Vagina (tissue), 2 donors: ENCODE data around the gene TPM4. TPM values are rescaled to one million over a fixed set of nuclear protein-coding genes. Genes with fewer than 3 reads are reported as not detected.

Source experiments
- DNase-seq, 2 donors: peaks; one replicate each; pipeline ENCODE4 v3.0.0-alpha.2; 2017; ENCODE audit errors: extremely low spot score in 2 of 2
- H3K27ac ChIP-seq: fragments of 200-600 bp; sonication (generic); one replicate; pipeline ENCODE4 v1.5.1; 2019
- H3K27me3 ChIP-seq: fragments of 200-600 bp; sonication (generic); one replicate; pipeline ENCODE4 v1.5.1; 2019
- H3K36me3 ChIP-seq, 2 donors: fragments of 200-600 bp; sonication (generic); one replicate each; pipeline ENCODE4 v1.5.1; 2017 to 2019
- H3K4me1 ChIP-seq: fragments of 200-600 bp; sonication (generic); one replicate; pipeline ENCODE4 v1.5.1; 2019
- H3K4me3 ChIP-seq, 2 donors: fragments of 200-600 bp; sonication (generic); 1 replicate in 1 of 2; 2 replicates in 1 of 2; pipeline ENCODE4 v1.5.1; 2016 to 2019
- H3K9me3 ChIP-seq: fragments of 200-600 bp; sonication (generic); one replicate; pipeline ENCODE4 v1.5.1; 2019
- CTCF ChIP-seq, 3 experiments: fragments of 450-650 bp in 2 of 3; fragments of 200-600 bp in 1 of 3; sonication (generic) in 1 of 3; IDR thresholded peaks; one replicate each; pipeline ENCODE4 v1.5.1; 2017 to 2019; ENCODE audit warnings: antibody characterized with exemption in 3 of 3, mild to moderate bottlenecking in 2 of 3, moderate library complexity in 2 of 3
- POLR2A ChIP-seq, 2 donors: fragments of 450-650 bp; IDR thresholded peaks; one replicate each; pipeline ENCODE4 v1.6.1; 2017; ENCODE audit warnings: antibody characterized with exemption in 2 of 2, mild to moderate bottlenecking in 2 of 2, moderate library complexity in 2 of 2
- POLR2AphosphoS5 ChIP-seq, 2 donors: sonication (generic); formaldehyde crosslinking; IDR thresholded peaks; one replicate each; pipeline ENCODE4 v1.9.0; 2017; ENCODE audit warnings: antibody characterized with exemption in 2 of 2, mild to moderate bottlenecking in 2 of 2, low read depth in 1 of 2; ENCODE audit not compliant: insufficient read depth in 1 of 2
- intact Hi-C: fragments of 100-400 bp; cut with DNase I; formaldehyde crosslinking; loops from one replicate; pipeline ENCODE4 v1.15.1; 2023
- total RNA-seq: library from RNA; depleted of rRNA; stranded (reverse); fragments of >200 nt; gene quantifications from one replicate; pipeline ENCODE4 v1.2.3, GENCODE V29; 2016

The TPM4 gene
- total RNA-seq, 1 donor from 2014 or later: 409 TPM

- Histone ChIP-seq H3K4me3 (no peak overlapping the region), H3K27ac (no peak overlapping the region), H3K4me1 (peaks cover 22% of the 10 kb centered on the region), H3K27me3 (no peaks in the 10 kb centered on the region), H3K9me3 (no peaks in the 10 kb centered on the region), H3K36me3 (peaks cover 0 to 98% of the 10 kb centered on the region in 2 donors)
- DNase-seq: no peak
- intact Hi-C loops: no loop called here
- TF ChIP-seq POLR2AphosphoS5 (IDR thresholded peaks at IDR 0.05; ENCODE audit: insufficient read depth in 1 of 2, low read depth in 1 of 2) (peak in 1 of 2 donors; percentile 39), POLR2A (IDR thresholded peaks at IDR 0.05) (no peak)
Measured at GRCh38 chr19:16091546-16092475, 15.5 kb downstream of the TPM4 start.

- TF ChIP-seq POLR2AphosphoS5 (IDR thresholded peaks at IDR 0.05; ENCODE audit: insufficient read depth in 1 of 2, low read depth in 1 of 2) (no peak), POLR2A (IDR thresholded peaks at IDR 0.05) (no peak), CTCF (IDR thresholded peaks at IDR 0.05) (no peak)
- H3K4me1 ChIP-seq: peaks cover 35% of the 10 kb centered on the region
- H3K9me3 ChIP-seq: no peaks in the 10 kb centered on the region
- intact Hi-C loops: no loop called here
- no peak for DNase-seq
- H3K4me3 ChIP-seq: no peak overlapping the region
- H3K27me3 ChIP-seq: no peaks in the 10 kb centered on the region
- no peak overlapping the region for H3K27ac ChIP-seq
- H3K36me3 ChIP-seq: peaks cover 5 to 98% of the 10 kb centered on the region in 2 donors
Measured at GRCh38 chr19:16094360-16095070, 18.2 kb downstream of the TPM4 start.

GRCh38 chr19:16095071-16095571, 18.8 kb downstream of the TPM4 start:
- H3K4me1 ChIP-seq: peaks cover 35% of the 10 kb centered on the region
- intact Hi-C loops: no loop called here
- no peaks in the 10 kb centered on the region for H3K27me3 ChIP-seq
- no peaks in the 10 kb centered on the region for H3K9me3 ChIP-seq
- no peak for TF ChIP-seq POLR2AphosphoS5 (IDR thresholded peaks at IDR 0.05; ENCODE audit: insufficient read depth in 1 of 2, low read depth in 1 of 2)
- no peak for DNase-seq
- H3K36me3 ChIP-seq: peaks cover 5 to 98% of the 10 kb centered on the region in 2 donors
- H3K4me3 ChIP-seq: no peak overlapping the region
- H3K27ac ChIP-seq: no peak overlapping the region

- Histone ChIP-seq H3K4me3 (no peak overlapping the region), H3K27ac (peak overlapping the region; percentile 32), H3K36me3 (peaks cover 5 to 96% of the 10 kb centered on the region in 2 donors), H3K9me3 (no peaks in the 10 kb centered on the region), H3K4me1 (peaks cover 35% of the 10 kb centered on the region), H3K27me3 (no peaks in the 10 kb centered on the region)
- intact Hi-C loops: no loop called here
- no peak for DNase-seq
- TF ChIP-seq POLR2A (IDR thresholded peaks at IDR 0.05) (no peak), POLR2AphosphoS5 (IDR thresholded peaks at IDR 0.05; ENCODE audit: insufficient read depth in 1 of 2, low read depth in 1 of 2) (no peak), CTCF (IDR thresholded peaks at IDR 0.05) (no peak)
Measured at GRCh38 chr19:16096280-16096855, 20.1 kb downstream of the TPM4 start.

- no peaks in the 10 kb centered on the region for H3K27me3 ChIP-seq
- DNase-seq: no peak
- H3K27ac ChIP-seq: peak overlapping the region; percentile 53
- H3K4me3 ChIP-seq: no peak overlapping the region
- H3K36me3 ChIP-seq: peaks cover 12 to 96% of the 10 kb centered on the region in 2 donors
- no peak for TF ChIP-seq POLR2AphosphoS5 (IDR thresholded peaks at IDR 0.05; ENCODE audit: insufficient read depth in 1 of 2, low read depth in 1 of 2)
- no peak for TF ChIP-seq POLR2A (IDR thresholded peaks at IDR 0.05)
- no peak for TF ChIP-seq CTCF (IDR thresholded peaks at IDR 0.05)
- H3K9me3 ChIP-seq: no peaks in the 10 kb centered on the region
- intact Hi-C loops: no loop called here
- peaks cover 35% of the 10 kb centered on the region for H3K4me1 ChIP-seq
Measured at GRCh38 chr19:16098416-16098768, 22.1 kb downstream of the TPM4 start.
